ENCODE data around the gene FCAMR.

DNA sequence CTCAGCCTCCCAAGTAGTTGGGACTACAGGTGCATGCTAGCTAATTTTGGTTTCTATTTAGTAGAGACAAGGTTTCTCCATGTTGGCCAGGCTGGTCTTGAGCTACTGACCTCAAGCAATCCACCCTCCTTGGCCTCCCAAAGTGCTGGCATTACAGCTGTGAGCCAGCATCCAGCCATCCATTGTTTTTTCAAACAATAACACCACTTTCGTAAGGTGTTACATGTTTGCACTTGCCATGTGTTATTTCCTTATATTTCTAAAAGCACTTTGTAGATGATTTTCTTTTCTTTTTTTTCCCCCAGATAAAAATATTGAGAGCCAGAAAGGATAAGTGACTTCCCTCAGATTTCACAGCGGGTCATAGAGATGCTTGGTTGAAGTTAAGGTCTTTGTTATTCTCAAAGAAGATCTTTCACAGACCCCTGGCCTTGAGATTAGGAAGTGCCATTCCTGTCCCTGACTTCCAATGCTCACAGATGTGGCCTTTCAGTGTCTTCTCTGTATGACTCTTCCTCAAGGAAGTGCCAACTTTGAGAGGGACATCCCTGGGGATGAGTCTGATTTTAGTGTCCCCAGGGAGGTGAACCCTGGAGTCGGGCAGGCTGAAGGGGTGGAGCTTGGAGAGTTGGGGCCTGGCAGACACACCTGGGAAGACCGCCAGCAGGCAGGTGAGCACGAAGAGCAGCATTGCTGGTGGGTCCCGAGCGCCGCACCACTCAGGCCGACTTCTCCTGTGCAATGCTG, 30.2 kb downstream of the FCAMR start:
- TF ChIP-seq, protein P1, sequence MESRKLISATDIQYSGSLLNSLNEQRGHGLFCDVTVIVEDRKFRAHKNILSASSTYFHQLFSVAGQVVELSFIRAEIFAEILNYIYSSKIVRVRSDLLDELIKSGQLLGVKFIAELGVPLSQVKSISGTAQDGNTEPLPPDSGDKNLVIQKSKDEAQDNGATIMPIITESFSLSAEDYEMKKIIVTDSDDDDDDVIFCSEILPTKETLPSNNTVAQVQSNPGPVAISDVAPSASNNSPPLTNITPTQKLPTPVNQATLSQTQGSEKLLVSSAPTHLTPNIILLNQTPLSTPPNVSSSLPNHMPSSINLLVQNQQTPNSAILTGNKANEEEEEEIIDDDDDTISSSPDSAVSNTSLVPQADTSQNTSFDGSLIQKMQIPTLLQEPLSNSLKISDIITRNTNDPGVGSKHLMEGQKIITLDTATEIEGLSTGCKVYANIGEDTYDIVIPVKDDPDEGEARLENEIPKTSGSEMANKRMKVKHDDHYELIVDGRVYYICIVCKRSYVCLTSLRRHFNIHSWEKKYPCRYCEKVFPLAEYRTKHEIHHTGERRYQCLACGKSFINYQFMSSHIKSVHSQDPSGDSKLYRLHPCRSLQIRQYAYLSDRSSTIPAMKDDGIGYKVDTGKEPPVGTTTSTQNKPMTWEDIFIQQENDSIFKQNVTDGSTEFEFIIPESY (IDR thresholded peaks at IDR 0.05), result no peak
- TF ChIP-seq GABPA (IDR thresholded peaks at IDR 0.05 in 1 of 2, conservative IDR thresholded peaks at IDR 0.05 in 1 of 2) (no peak), SP1 (IDR thresholded peaks at IDR 0.05) (no peak), REST (IDR thresholded peaks at IDR 0.05) (no peak), TAF1 (conservative IDR thresholded peaks at IDR 0.05) (no peak), MAX (IDR thresholded peaks at IDR 0.05) (no peak), RAD21 (IDR thresholded peaks at IDR 0.05) (no peak), HNF4G (IDR thresholded peaks at IDR 0.05) (no peak), HNF4A (conservative IDR thresholded peaks at IDR 0.05) (no peak), JUND (IDR thresholded peaks at IDR 0.05) (no peak), YY1 (IDR thresholded peaks at IDR 0.05) (no peak), EGR1 (IDR thresholded peaks at IDR 0.05; ENCODE audit: low read depth in 2 of 2) (no peak)
- TF ChIP-seq, protein P2, sequence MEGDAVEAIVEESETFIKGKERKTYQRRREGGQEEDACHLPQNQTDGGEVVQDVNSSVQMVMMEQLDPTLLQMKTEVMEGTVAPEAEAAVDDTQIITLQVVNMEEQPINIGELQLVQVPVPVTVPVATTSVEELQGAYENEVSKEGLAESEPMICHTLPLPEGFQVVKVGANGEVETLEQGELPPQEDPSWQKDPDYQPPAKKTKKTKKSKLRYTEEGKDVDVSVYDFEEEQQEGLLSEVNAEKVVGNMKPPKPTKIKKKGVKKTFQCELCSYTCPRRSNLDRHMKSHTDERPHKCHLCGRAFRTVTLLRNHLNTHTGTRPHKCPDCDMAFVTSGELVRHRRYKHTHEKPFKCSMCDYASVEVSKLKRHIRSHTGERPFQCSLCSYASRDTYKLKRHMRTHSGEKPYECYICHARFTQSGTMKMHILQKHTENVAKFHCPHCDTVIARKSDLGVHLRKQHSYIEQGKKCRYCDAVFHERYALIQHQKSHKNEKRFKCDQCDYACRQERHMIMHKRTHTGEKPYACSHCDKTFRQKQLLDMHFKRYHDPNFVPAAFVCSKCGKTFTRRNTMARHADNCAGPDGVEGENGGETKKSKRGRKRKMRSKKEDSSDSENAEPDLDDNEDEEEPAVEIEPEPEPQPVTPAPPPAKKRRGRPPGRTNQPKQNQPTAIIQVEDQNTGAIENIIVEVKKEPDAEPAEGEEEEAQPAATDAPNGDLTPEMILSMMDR (IDR thresholded peaks at IDR 0.05; ENCODE audit: low read depth, low read length, missing input control), result no peak
- TF ChIP-seq, protein P3, sequence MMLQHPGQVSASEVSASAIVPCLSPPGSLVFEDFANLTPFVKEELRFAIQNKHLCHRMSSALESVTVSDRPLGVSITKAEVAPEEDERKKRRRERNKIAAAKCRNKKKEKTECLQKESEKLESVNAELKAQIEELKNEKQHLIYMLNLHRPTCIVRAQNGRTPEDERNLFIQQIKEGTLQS (IDR thresholded peaks at IDR 0.05), result no peak
